Loucy (cell line): Measurements from ENCODE around the gene WDR74.

Experiments
- H2AFZ ChIP-seq: fragments of 200-600 bp; sonication (generic); 2 replicates; pipeline ENCODE4 v1.6.0; 2016; ENCODE audit warnings: antibody characterized with exemption, mild to moderate bottlenecking, low read length, moderate library complexity
- H3F3A ChIP-seq: fragments of 200-600 bp; 2 replicates; pipeline ENCODE4 v1.6.0; 2016; ENCODE audit warnings: antibody characterized with exemption, low read depth, mild to moderate bottlenecking
- H3K27me3 ChIP-seq: fragments of 200-600 bp; sonication (generic); 2 replicates; pipeline ENCODE4 v1.6.1; 2014; ENCODE audit warnings: low read length, mild to moderate bottlenecking; ENCODE audit not compliant: insufficient read depth, poor library complexity, severe bottlenecking
- H3K36me3 ChIP-seq: fragments of 200-600 bp; sonication (generic); 2 replicates; pipeline ENCODE4 v1.6.1; 2016; ENCODE audit warnings: low read length; ENCODE audit not compliant: insufficient read depth
- H3K4me1 ChIP-seq: fragments of 200-600 bp; sonication (generic); 2 replicates; pipeline ENCODE4 v1.5.1; 2014; ENCODE audit warnings: low read length, mild to moderate bottlenecking; ENCODE audit not compliant: insufficient read depth, poor library complexity, severe bottlenecking
- H3K4me2 ChIP-seq: fragments of 200-600 bp; sonication (generic); 2 replicates; pipeline ENCODE4 v1.6.0; 2014; ENCODE audit warnings: antibody characterized with exemption, low read length, low read depth, mild to moderate bottlenecking; ENCODE audit not compliant: poor library complexity, severe bottlenecking
- H3K4me3 ChIP-seq: fragments of 200-600 bp; sonication (generic); 2 replicates; pipeline ENCODE4 v1.5.1; 2014; ENCODE audit warnings: low read length, mild to moderate bottlenecking, mixed read lengths; ENCODE audit not compliant: poor library complexity, severe bottlenecking
- H3K79me2 ChIP-seq: fragments of 200-600 bp; sonication (generic); 2 replicates; pipeline ENCODE4 v1.6.1; 2014; ENCODE audit warnings: low read length; ENCODE audit not compliant: insufficient read depth
- H3K9ac ChIP-seq: fragments of 200-600 bp; sonication (generic); 2 replicates; pipeline ENCODE4 v1.6.0; 2014; ENCODE audit warnings: mild to moderate bottlenecking, low read depth, low read length, moderate library complexity; ENCODE audit not compliant: poor library complexity, severe bottlenecking
- H3K9me2 ChIP-seq: fragments of 200-600 bp; sonication (generic); replicated peaks from 2 replicates; pipeline ENCODE4 v1.6.1; 2016; ENCODE audit warnings: low read depth, low read length, mixed read lengths
- H3K9me3 ChIP-seq: fragments of 200-600 bp; sonication (generic); 2 replicates; pipeline ENCODE4 v1.6.1; 2014; ENCODE audit warnings: mild to moderate bottlenecking, antibody characterized with exemption, low read length, low read depth; ENCODE audit not compliant: insufficient read depth
- H4K20me1 ChIP-seq: fragments of 200-600 bp; sonication (generic); 2 replicates; pipeline ENCODE4 v1.6.0; 2014; ENCODE audit warnings: antibody characterized with exemption, low read length, mild to moderate bottlenecking; ENCODE audit not compliant: insufficient read depth, poor library complexity, severe bottlenecking
- CTCF ChIP-seq: fragments of 200-600 bp; sonication (generic); conservative IDR thresholded peaks from 2 replicates; pipeline ENCODE4 v1.5.1; 2014; ENCODE audit warnings: mild to moderate bottlenecking, antibody characterized with exemption, low read length
- EZH2phosphoT487 ChIP-seq: fragments of 200-600 bp; IDR thresholded peaks from 2 replicates; pipeline ENCODE4 v1.6.1; 2018; ENCODE audit warnings: antibody characterized with exemption, mild to moderate bottlenecking, moderate library complexity, borderline replicate concordance

Gene WDR74

GRCh38 chr11:62854013-62854824 is 14.8 kb upstream of the WDR74 start:
- peaks cover 11% of the 10 kb centered on the region for H3K27me3 ChIP-seq
- H3F3A ChIP-seq = peaks cover 26% of the 10 kb centered on the region; the same call in 1 of the 2 replicates
- peak overlapping the region; percentile 90 for H3K4me3 ChIP-seq
- H3K4me2 ChIP-seq = peak overlapping the region; percentile 98
- TF ChIP-seq EZH2phosphoT487 = no peak
- TF ChIP-seq CTCF = no peak
- H3K9me3 ChIP-seq = no peaks in the 10 kb centered on the region
- no peak overlapping the region for H2AFZ ChIP-seq
- H3K9ac ChIP-seq = peak overlapping the region; percentile 99
- peaks cover 40% of the 10 kb centered on the region for H3K36me3 ChIP-seq
- H4K20me1 ChIP-seq = peaks cover 43% of the 10 kb centered on the region
- peaks cover 70% of the 10 kb centered on the region for H3K79me2 ChIP-seq
- H3K4me1 ChIP-seq = peaks cover 43% of the 10 kb centered on the region
- no peaks in the 10 kb centered on the region for H3K9me2 ChIP-seq

GRCh38 chr11:62853279-62853965 is 14.0 kb upstream of the WDR74 start:
- peaks cover 70% of the 10 kb centered on the region for H3K79me2 ChIP-seq
- H3K9ac ChIP-seq = peak overlapping the region; percentile 99
- peaks cover 40% of the 10 kb centered on the region for H3K36me3 ChIP-seq
- peaks cover 11% of the 10 kb centered on the region for H3K27me3 ChIP-seq
- H3K4me2 ChIP-seq = peak overlapping the region; percentile 98
- H3K9me3 ChIP-seq = no peaks in the 10 kb centered on the region
- peaks cover 43% of the 10 kb centered on the region for H4K20me1 ChIP-seq
- H3K4me1 ChIP-seq = peaks cover 43% of the 10 kb centered on the region
- TF ChIP-seq CTCF = no peak
- TF ChIP-seq EZH2phosphoT487 = no peak
- peaks cover 26% of the 10 kb centered on the region; the same call in 1 of the 2 replicates for H3F3A ChIP-seq
- H3K9me2 ChIP-seq = no peaks in the 10 kb centered on the region
- H3K4me3 ChIP-seq = peak overlapping the region; percentile 90
- no peak overlapping the region for H2AFZ ChIP-seq

- H3K27me3 ChIP-seq = peaks cover 11% of the 10 kb centered on the region
- peak overlapping the region; percentile 98 for H3K4me2 ChIP-seq
- peak overlapping the region; percentile 99 for H3K9ac ChIP-seq
- no peak for TF ChIP-seq EZH2phosphoT487
- no peak for TF ChIP-seq CTCF
- peaks cover 62% of the 10 kb centered on the region for H3K79me2 ChIP-seq
- H3K36me3 ChIP-seq = peaks cover 40% of the 10 kb centered on the region
- H3K9me3 ChIP-seq = no peaks in the 10 kb centered on the region
- no peak overlapping the region for H2AFZ ChIP-seq
- peaks cover 35% of the 10 kb centered on the region for H3K4me1 ChIP-seq
- peak overlapping the region; percentile 90 for H3K4me3 ChIP-seq
- peaks cover 26% of the 10 kb centered on the region; the same call in 1 of the 2 replicates for H3F3A ChIP-seq
- H3K9me2 ChIP-seq = no peaks in the 10 kb centered on the region
- H4K20me1 ChIP-seq = peaks cover 43% of the 10 kb centered on the region
These were observed 13.3 kb upstream of the WDR74 start for GRCh38 chr11:62852523-62853188.
